Right lobe of liver (tissue), 6 donors: ENCODE data around the gene HSP90B1. TPM values are rescaled to one million over a fixed set of nuclear protein-coding genes. Genes with fewer than 3 reads are reported as not detected.
A peak's percentile ranks its signal among the peaks of the same experiment; 100 is the strongest.

Experiments used
- ATAC-seq, 4 donors: fragments of 200-7000 bp; cut with Tn5 transposase; one replicate each; pipeline ENCODE4 v1.9.1; 2020; ENCODE audit warnings: mild to moderate bottlenecking in 4 of 4, moderate library complexity in 4 of 4
- DNase-seq, 3 donors: peaks; one replicate each; pipeline ENCODE4 v3.0.0-alpha.2; 2020
- H3K27ac ChIP-seq, 3 donors: fragments of 200-600 bp; one replicate each; pipeline ENCODE4 v1.8.0; 2022
- H3K27me3 ChIP-seq, 2 donors: fragments of 200-600 bp; one replicate each; pipeline ENCODE4 v1.8.0; 2022
- H3K36me3 ChIP-seq, 4 donors: fragments of 200-600 bp; sonication (generic) in 1 of 4; one replicate each; pipeline versions ENCODE4 v1.5.1 to v1.8.0; 2017 to 2022; ENCODE audit warnings: control low read depth in 1 of 4
- H3K4me1 ChIP-seq, 4 donors: fragments of 200-600 bp; sonication (generic) in 1 of 4; one replicate each; pipeline versions ENCODE4 v1.5.1 to v1.8.0; 2017 to 2022; ENCODE audit warnings: control low read depth in 1 of 4
- H3K4me3 ChIP-seq, 3 donors: fragments of 200-600 bp; one replicate each; pipeline ENCODE4 v1.8.0; 2022
- H3K9me3 ChIP-seq, 4 donors: fragments of 200-600 bp; sonication (generic) in 1 of 4; one replicate each; pipeline versions ENCODE4 v1.5.1 to v1.8.0; 2017 to 2022; ENCODE audit warnings: control low read depth in 1 of 4
- POLR2A ChIP-seq: fragments of 450-650 bp; IDR thresholded peaks from one replicate; pipeline ENCODE4 v1.6.1; 2017; ENCODE audit warnings: antibody characterized with exemption, mild to moderate bottlenecking
- WGBS: methylation state at CpG from one replicate; pipeline ENCODE4 v1.1.6; 2018; ENCODE audit warnings: low coverage, low lambda C conversion rate; ENCODE audit not compliant: insufficient coverage; ENCODE audit errors: missing lambda C conversion rate; 5-methylcytosine and 5-hydroxymethylcytosine counted together
- intact Hi-C, 2 donors: fragments of 100-400 bp; cut with DNase I; formaldehyde crosslinking; loops; one replicate each; pipeline versions ENCODE4 v1.11.2 to v1.14.1; 2022
- total RNA-seq, 6 experiments: library from RNA; depleted of rRNA in 2 of 6; stranded (reverse); fragments of >200 nt in 2 of 6; fragmentation: NEBNext Ultra II Directional in 3 of 6; extraction: Animal tissue kit (Norgen Biotek cat#: 25700) in 3 of 6; gene quantifications; one replicate each; pipeline versions ENCODE4 v1.1.0 to v1.2.4, GENCODE V29; 2016 to 2023
- TF ChIP-seq, protein P1 (sequence below), 4 donors: fragments of 200-600 bp in 3 of 4; fragments of 450-650 bp in 1 of 4; IDR thresholded peaks; one replicate each; pipeline versions ENCODE4 v1.5.1 to v1.8.0; 2016 to 2022; ENCODE audit warnings: antibody characterized with exemption in 4 of 4, mild to moderate bottlenecking in 2 of 4
- donor health status: DM: no; HTN: yes; CAD: no.
- donor health status: DM: no; HTN: no; CAD: no.
- donor health status: DM: no; HTN: no; CAD: no.
- donor health status: DM: no; HTN: yes; CAD: no.
- donor health status: DM: no; HTN: yes; CAD: no.

HSP90B1 gene
- total RNA-seq, 6 experiments from 2014 or later, result 472 to 1,038 (median 633) TPM

GRCh38 chr12:103944964-103945363, 14.8 kb downstream of the HSP90B1 start:
- DNase-seq (no peak), ATAC-seq (peak in 1 of 4 donors; percentile 16)
- Histone ChIP-seq H3K27me3 (no peaks in the 10 kb centered on the region), H3K9me3 (no peaks in the 10 kb centered on the region), H3K27ac (no peak overlapping the region), H3K36me3 (peaks cover 51 to 100% (median 80%) of the 10 kb centered on the region in 4 donors), H3K4me3 (no peak overlapping the region), H3K4me1 (no peaks in the 10 kb centered on the region)
- intact Hi-C loops, result no loop called here
- no peak for TF ChIP-seq POLR2A
- TF ChIP-seq, protein P1, sequence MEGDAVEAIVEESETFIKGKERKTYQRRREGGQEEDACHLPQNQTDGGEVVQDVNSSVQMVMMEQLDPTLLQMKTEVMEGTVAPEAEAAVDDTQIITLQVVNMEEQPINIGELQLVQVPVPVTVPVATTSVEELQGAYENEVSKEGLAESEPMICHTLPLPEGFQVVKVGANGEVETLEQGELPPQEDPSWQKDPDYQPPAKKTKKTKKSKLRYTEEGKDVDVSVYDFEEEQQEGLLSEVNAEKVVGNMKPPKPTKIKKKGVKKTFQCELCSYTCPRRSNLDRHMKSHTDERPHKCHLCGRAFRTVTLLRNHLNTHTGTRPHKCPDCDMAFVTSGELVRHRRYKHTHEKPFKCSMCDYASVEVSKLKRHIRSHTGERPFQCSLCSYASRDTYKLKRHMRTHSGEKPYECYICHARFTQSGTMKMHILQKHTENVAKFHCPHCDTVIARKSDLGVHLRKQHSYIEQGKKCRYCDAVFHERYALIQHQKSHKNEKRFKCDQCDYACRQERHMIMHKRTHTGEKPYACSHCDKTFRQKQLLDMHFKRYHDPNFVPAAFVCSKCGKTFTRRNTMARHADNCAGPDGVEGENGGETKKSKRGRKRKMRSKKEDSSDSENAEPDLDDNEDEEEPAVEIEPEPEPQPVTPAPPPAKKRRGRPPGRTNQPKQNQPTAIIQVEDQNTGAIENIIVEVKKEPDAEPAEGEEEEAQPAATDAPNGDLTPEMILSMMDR (IDR thresholded peaks at IDR 0.05), result no peak
- 66% methylated on average over 3 of the region's 3 CpGs for WGBS

GRCh38 chr12:103947871-103948555, 17.8 kb downstream of the HSP90B1 start:
- H3K27me3 ChIP-seq, result no peaks in the 10 kb centered on the region
- ATAC-seq, result no peak
- H3K4me3 ChIP-seq, result no peak overlapping the region
- no peak overlapping the region for H3K27ac ChIP-seq
- H3K4me1 ChIP-seq, result no peaks in the 10 kb centered on the region
- WGBS, result 58% methylated on average over 7 of the region's 7 CpGs
- H3K36me3 ChIP-seq, result peaks cover 31 to 98% (median 57%) of the 10 kb centered on the region in 4 donors
- intact Hi-C loops, result no loop called here
- H3K9me3 ChIP-seq, result no peaks in the 10 kb centered on the region
- DNase-seq, result no peak
- TF ChIP-seq, protein P1 (IDR thresholded peaks at IDR 0.05), result no peak
- TF ChIP-seq POLR2A, result no peak

DNA sequence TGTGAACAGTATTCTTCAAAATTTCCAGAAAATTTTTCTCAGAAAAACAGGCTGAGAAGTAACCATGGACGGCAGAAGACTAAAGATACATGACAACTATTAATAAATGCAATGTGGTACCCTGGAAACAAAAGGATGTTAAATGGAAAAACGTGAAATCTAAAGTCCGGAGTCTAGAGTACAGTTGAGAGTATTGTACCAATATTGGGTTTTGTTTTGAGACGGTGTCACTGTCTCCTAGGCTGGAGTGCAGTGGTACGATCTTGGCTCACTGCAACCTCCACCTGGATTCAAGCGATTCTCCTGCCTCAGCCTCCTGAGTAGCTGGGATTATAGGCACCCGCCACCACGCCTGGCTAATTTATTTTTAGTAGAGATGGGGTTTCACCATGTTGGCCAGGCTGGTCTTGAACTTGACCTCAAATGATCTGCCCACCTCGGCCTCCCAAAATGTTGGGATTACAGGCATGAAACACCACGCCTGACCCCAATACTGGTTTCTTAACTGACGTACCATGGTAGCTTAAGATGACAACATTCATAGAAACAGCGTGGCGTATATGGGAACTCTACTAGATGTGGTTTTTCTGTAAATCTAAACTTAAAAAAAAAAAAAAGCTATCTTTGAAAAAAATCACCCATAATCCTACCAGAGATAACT, 18.7 kb downstream of the HSP90B1 start:
- ATAC-seq (no peak), DNase-seq (no peak)
- H3K36me3 ChIP-seq, result peaks cover 23 to 89% (median 49%) of the 10 kb centered on the region in 4 donors
- no peak for TF ChIP-seq POLR2A
- TF ChIP-seq, protein P1 (IDR thresholded peaks at IDR 0.05), result no peak
- H3K27ac ChIP-seq, result no peak overlapping the region
- intact Hi-C loops, result no loop called here
- no peaks in the 10 kb centered on the region for H3K27me3 ChIP-seq
- H3K9me3 ChIP-seq, result no peaks in the 10 kb centered on the region
- H3K4me1 ChIP-seq, result no peaks in the 10 kb centered on the region
- WGBS, result 84% methylated on average over 13 of the region's 13 CpGs
- H3K4me3 ChIP-seq, result no peak overlapping the region

DNA sequence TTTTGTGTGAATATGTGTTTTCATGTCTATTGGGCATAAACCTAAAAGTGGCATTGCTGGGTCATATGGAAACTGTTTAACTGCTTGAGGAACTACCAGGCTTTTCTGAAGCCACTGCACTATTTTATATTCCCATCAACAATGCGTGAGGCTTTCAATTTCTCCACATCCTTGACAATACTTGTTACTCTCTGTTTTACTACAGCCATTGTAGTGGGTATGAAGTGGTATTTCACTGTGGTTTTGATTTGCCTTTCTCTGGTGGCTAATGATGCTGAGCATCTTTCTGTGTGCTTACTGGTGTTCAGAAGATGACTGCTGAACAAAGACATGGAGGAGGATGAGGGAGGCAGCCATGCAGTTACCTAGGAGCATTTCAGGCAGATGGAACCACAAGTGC, 22.3 kb downstream of the HSP90B1 start:
- no peaks in the 10 kb centered on the region for H3K27me3 ChIP-seq
- no peak for TF ChIP-seq POLR2A
- TF ChIP-seq, protein P1 (IDR thresholded peaks at IDR 0.05), result no peak
- WGBS, result 44% methylated on average over 1 of the region's 1 CpG
- H3K9me3 ChIP-seq, result no peaks in the 10 kb centered on the region
- H3K4me3 ChIP-seq, result no peak overlapping the region
- ATAC-seq, result no peak
- DNase-seq, result no peak
- H3K4me1 ChIP-seq, result peaks cover 0 to 9% (median 4%) of the 10 kb centered on the region in 4 donors
- peaks cover 8 to 53% (median 22%) of the 10 kb centered on the region in 4 donors for H3K36me3 ChIP-seq
- intact Hi-C loops, result no loop called here
- H3K27ac ChIP-seq, result no peak overlapping the region
